Peyer's patch (tissue), 4 donors: Measurements from ENCODE around the gene NOP14.

Experiments
- CTCF ChIP-seq, 6 experiments: fragments of 450-650 bp in 4 of 6; fragments of 200-600 bp in 2 of 6; sonication (generic) in 1 of 6; IDR thresholded peaks; one replicate each; pipeline ENCODE4 v1.5.1; 2017 to 2019; ENCODE audit warnings: antibody characterized with exemption in 6 of 6, mild to moderate bottlenecking in 3 of 6, moderate library complexity in 1 of 6
- POLR2A ChIP-seq, 2 donors: fragments of 450-650 bp; IDR thresholded peaks; one replicate each; pipeline ENCODE4 v1.5.1; 2017; ENCODE audit warnings: antibody characterized with exemption in 2 of 2, mild to moderate bottlenecking in 2 of 2, moderate library complexity in 2 of 2

DNA sequence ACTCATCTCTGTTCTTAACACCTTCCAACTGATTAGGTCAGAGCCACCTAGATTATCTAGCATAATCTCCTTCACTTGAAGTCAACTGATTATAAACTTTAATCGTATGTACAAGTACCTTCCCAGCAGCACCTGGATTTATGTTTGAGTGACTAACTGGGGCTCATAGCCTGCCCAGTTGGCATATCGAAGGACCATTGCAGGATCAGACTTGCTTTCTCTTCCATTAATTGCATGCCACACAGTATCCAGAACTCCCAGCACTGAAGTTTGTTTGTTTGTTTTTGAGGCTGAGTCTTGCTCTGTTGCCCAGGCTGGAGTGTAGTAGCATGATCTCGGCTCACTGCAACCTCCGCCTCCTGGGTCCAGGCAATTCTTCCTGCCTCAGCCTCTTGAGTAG, 28.0 kb upstream of the NOP14 start:
- TF ChIP-seq POLR2A (IDR thresholded peaks at IDR 0.05) (no peak), CTCF (IDR thresholded peaks at IDR 0.05) (no peak)
